Endothelial cell of umbilical vein (primary cell): ENCODE data around the gene BARD1. TPM values are rescaled to one million over a fixed set of nuclear protein-coding genes. Genes with fewer than 3 reads are reported as not detected.

Experiments used
- BruUV-seq: library from RNA; stranded (reverse); fragments of 400-500 nt; replicated peaks from 2 replicates; lab custom pipeline; 2021; lab: Mats Ljungman, UMichigan
- CTCF ChIA-PET: fragments of 300-600, 350-600 bp; sonication (Branson Sonifier 250); formaldehyde crosslinking; loops from one replicate; lab custom pipeline; 2021; ENCODE audit warnings: antibody characterized with exemption, inconsistent platforms; lab: Charles Lee
- POLR2A ChIA-PET: fragments of 300-600, 350-600 bp; sonication (Branson Sonifier 250); formaldehyde crosslinking; loops from one replicate; lab custom pipeline; 2021; ENCODE audit warnings: antibody characterized with exemption, inconsistent platforms; lab: Charles Lee
- DNase-seq: peaks from one replicate; pipeline ENCODE4 v3.0.0-alpha.2; 2011; ENCODE audit warnings: low read depth, low spot score
- FAIRE-seq: peaks from 2 replicates; lab custom pipeline; 2011; peaks lifted over from hg19 to GRCh38; lab: Jason Lieb, UNC
- H2AFZ ChIP-seq: 2 replicates; pipeline ENCODE4 v1.6.0; 2012; ENCODE audit warnings: low read depth, low read length, control low read depth, inconsistent platforms
- H3K27ac ChIP-seq: 2 replicates; pipeline ENCODE4 v1.5.1; 2011; ENCODE audit warnings: low read depth, mild to moderate bottlenecking, control low read depth, low read length, moderate library complexity; ENCODE audit not compliant: insufficient read depth
- H3K27me3 ChIP-seq, 2 experiments: 2 replicates each; pipeline versions ENCODE4 v1.6.0 to v1.6.1; 2011; ENCODE audit warnings: low read length in 2 of 2, mixed read lengths in 1 of 2; ENCODE audit not compliant: control insufficient read depth in 2 of 2, insufficient read depth in 2 of 2
- H3K36me3 ChIP-seq, 2 experiments: 2 replicates in 1 of 2; 3 replicates in 1 of 2; pipeline ENCODE4 v1.5.1; 2011; ENCODE audit warnings: low read length in 2 of 2, mild to moderate bottlenecking in 1 of 2, moderate library complexity in 1 of 2; ENCODE audit not compliant: control insufficient read depth in 2 of 2, insufficient read depth in 2 of 2; ENCODE audit errors: extremely low read depth in 1 of 2
- H3K4me1 ChIP-seq: 3 replicates; pipeline ENCODE4 v1.5.1; 2011; ENCODE audit warnings: mild to moderate bottlenecking, low read length; ENCODE audit not compliant: control insufficient read depth, insufficient read depth; ENCODE audit errors: extremely low read depth
- H3K4me2 ChIP-seq: 2 replicates; pipeline ENCODE4 v1.6.1; 2011; ENCODE audit warnings: low read length, control low read depth, mixed read lengths; ENCODE audit not compliant: insufficient read depth
- H3K4me3 ChIP-seq, 3 experiments: fragments of 200-600 bp in 1 of 3; sonication (generic), shearing (Covaris generic) in 1 of 3; replicated peaks in 1 of 3; 2 replicates each; pipeline ENCODE4 v1.5.1; 2011 to 2016; ENCODE audit warnings: control low read depth in 3 of 3, low read length in 3 of 3, mild to moderate bottlenecking in 2 of 3, inconsistent platforms in 1 of 3, low read depth in 1 of 3, moderate library complexity in 1 of 3; ENCODE audit not compliant: insufficient read depth in 1 of 3
- H3K79me2 ChIP-seq: 2 replicates; pipeline ENCODE4 v1.6.0; 2012; ENCODE audit warnings: low read length, inconsistent platforms; ENCODE audit not compliant: control insufficient read depth, insufficient read depth
- H3K9ac ChIP-seq: replicated peaks from 2 replicates; pipeline ENCODE3; 2011; ENCODE audit warnings: low read length, control low read depth; ENCODE audit not compliant: insufficient read depth; ENCODE audit errors: extremely low read depth
- H3K9me1 ChIP-seq: replicated peaks from 3 replicates; pipeline ENCODE4 v1.6.0; 2011; ENCODE audit warnings: mild to moderate bottlenecking, low read length; ENCODE audit not compliant: control insufficient read depth, insufficient read depth; ENCODE audit errors: extremely low read depth
- H3K9me3 ChIP-seq: replicated peaks from 2 replicates; pipeline ENCODE4 v1.5.1; 2012; ENCODE audit warnings: low read length, inconsistent platforms; ENCODE audit not compliant: control insufficient read depth, insufficient read depth
- H4K20me1 ChIP-seq: replicated peaks from 2 replicates; pipeline ENCODE3; 2011; ENCODE audit warnings: mild to moderate bottlenecking, low read length; ENCODE audit not compliant: control insufficient read depth, insufficient read depth; ENCODE audit errors: extremely low read depth
- EZH2 ChIP-seq: IDR thresholded peaks from 2 replicates; pipeline ENCODE4 v1.6.1; 2012; ENCODE audit warnings: borderline replicate concordance, low read depth, mild to moderate bottlenecking, moderate library complexity, low read length, inconsistent platforms; ENCODE audit not compliant: severe bottlenecking
- FOS ChIP-seq: IDR thresholded peaks from 2 replicates; pipeline ENCODE4 v1.6.1; 2011; ENCODE audit warnings: mild to moderate bottlenecking, low read length, moderate library complexity, borderline replicate concordance; ENCODE audit not compliant: insufficient read depth
- GATA2 ChIP-seq: IDR thresholded peaks from 2 replicates; pipeline ENCODE4 v1.7.0; 2011; ENCODE audit warnings: low read depth, mild to moderate bottlenecking, moderate library complexity, mixed read lengths, low read length; ENCODE audit not compliant: insufficient read length, insufficient read depth
- JUN ChIP-seq: IDR thresholded peaks from 2 replicates; pipeline ENCODE4 v1.6.1; 2011; ENCODE audit warnings: borderline replicate concordance, low read depth; ENCODE audit not compliant: insufficient read length, insufficient read depth
- MYC ChIP-seq: IDR thresholded peaks from one replicate; pipeline ENCODE4 v1.6.1; 2011; ENCODE audit warnings: mild to moderate bottlenecking, low read depth, low read length
- POLR2A ChIP-seq: IDR thresholded peaks from 2 replicates; pipeline ENCODE4 v1.6.1; 2012; ENCODE audit warnings: low read depth, mild to moderate bottlenecking, control low read depth, low read length
- POLR2AphosphoS5 ChIP-seq: IDR thresholded peaks from 2 replicates; pipeline ENCODE4 v1.6.1; 2012; ENCODE audit warnings: low read depth, mild to moderate bottlenecking, control low read depth, low read length, moderate library complexity; ENCODE audit not compliant: insufficient read depth
- dilution Hi-C: fragments of 300-500 bp; cut with MboI; formaldehyde crosslinking; loops from one replicate; pipeline ENCODE4 v1.15.0; 2019; ENCODE audit warnings: low sequenced_read_pairs; ENCODE audit not compliant: extremely low pct_ligation_motif_present
- intact Hi-C: fragments of 100-400 bp; cut with micrococcal nuclease; formaldehyde crosslinking; loops from one replicate; pipeline ENCODE4 v1.10.0; 2022
- polyA plus RNA-seq, 4 experiments: library from polyadenylated mRNA; depleted of rRNA in 3 of 4; stranded (reverse) in 3 of 4; unstranded in 1 of 4; fragments of >200 nt; gene quantifications; 2 replicates each; pipeline versions ENCODE4 v1.2.1 to v1.2.3, GENCODE V29; 2011 to 2012; ENCODE audit warnings: missing spikeins in 1 of 4
- total RNA-seq: library from RNA; stranded (reverse); gene quantifications from 2 replicates; pipeline ENCODE4 v1.2.3, GENCODE V29; 2021
- TF ChIP-seq, protein P1 (sequence below): IDR thresholded peaks from 2 replicates; pipeline ENCODE4 v1.6.1; 2011; ENCODE audit not compliant: insufficient read depth, insufficient read length
- TF ChIP-seq, protein P2 (sequence below), 2 donors: IDR thresholded peaks; 1 replicate in 1 of 2; 2 replicates in 1 of 2; pipeline ENCODE4 v1.5.1; 2011; ENCODE audit warnings: low read length in 2 of 2, mild to moderate bottlenecking in 2 of 2, moderate library complexity in 2 of 2, control low read depth in 1 of 2, inconsistent platforms in 1 of 2, low read depth in 1 of 2; ENCODE audit not compliant: insufficient read depth in 1 of 2; ENCODE audit errors: extremely low read depth in 1 of 2

The BARD1 gene
- total and polyA plus RNA-seq, 2 donors (not counting 3 experiments of a cell fraction or from before 2014, with no cell fraction given) = 9.1 to 14.7 TPM

DNA sequence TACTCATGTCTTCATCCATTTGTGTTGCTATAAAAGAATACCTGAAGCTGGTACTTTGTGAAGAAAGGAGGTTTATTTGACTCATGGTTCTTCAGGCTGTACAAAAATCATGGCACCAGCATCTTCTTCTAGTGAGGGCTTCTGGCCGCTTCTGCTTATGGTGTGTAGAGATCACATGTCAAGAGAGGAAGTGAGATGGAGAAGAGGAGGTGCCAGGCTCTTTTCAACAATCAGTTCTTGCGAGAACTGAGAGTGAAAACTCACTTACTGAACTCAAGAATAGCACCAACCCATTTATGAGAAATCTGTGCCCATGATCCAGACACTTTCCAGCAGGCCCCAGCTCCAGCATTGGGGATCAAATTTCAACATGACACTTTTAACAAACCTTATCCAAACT is 30.0 kb upstream of the BARD1 start:
- dilution Hi-C loops = no loop called here
- no peak overlapping the region for H3K4me3 ChIP-seq
- intact Hi-C loops = loop anchor here (10.0 kb wide), 1 partner anchor 405 kb away; no protein-coding TSS in a partner anchor
- POLR2A ChIA-PET = no interaction called here
- CTCF ChIA-PET = interaction anchor here (1.1 kb wide), 1 partner anchor 9 kb away, joined by 4 read pairs; no protein-coding TSS in a partner anchor
- DNase-seq (no peak), FAIRE-seq (no peak)
- no peaks in the 10 kb centered on the region for H3K9me1 ChIP-seq
- no peaks in the 10 kb centered on the region for H3K4me1 ChIP-seq
- no peak for TF ChIP-seq POLR2AphosphoS5
- TF ChIP-seq, protein P1, sequence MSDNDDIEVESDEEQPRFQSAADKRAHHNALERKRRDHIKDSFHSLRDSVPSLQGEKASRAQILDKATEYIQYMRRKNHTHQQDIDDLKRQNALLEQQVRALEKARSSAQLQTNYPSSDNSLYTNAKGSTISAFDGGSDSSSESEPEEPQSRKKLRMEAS = no peak
- TF ChIP-seq GATA2 = no peak
- no peak for TF ChIP-seq FOS
- TF ChIP-seq MYC = no peak
- TF ChIP-seq POLR2A = no peak
- TF ChIP-seq JUN = no peak
- TF ChIP-seq, protein P2, sequence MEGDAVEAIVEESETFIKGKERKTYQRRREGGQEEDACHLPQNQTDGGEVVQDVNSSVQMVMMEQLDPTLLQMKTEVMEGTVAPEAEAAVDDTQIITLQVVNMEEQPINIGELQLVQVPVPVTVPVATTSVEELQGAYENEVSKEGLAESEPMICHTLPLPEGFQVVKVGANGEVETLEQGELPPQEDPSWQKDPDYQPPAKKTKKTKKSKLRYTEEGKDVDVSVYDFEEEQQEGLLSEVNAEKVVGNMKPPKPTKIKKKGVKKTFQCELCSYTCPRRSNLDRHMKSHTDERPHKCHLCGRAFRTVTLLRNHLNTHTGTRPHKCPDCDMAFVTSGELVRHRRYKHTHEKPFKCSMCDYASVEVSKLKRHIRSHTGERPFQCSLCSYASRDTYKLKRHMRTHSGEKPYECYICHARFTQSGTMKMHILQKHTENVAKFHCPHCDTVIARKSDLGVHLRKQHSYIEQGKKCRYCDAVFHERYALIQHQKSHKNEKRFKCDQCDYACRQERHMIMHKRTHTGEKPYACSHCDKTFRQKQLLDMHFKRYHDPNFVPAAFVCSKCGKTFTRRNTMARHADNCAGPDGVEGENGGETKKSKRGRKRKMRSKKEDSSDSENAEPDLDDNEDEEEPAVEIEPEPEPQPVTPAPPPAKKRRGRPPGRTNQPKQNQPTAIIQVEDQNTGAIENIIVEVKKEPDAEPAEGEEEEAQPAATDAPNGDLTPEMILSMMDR (IDR thresholded peaks at IDR 0.05; ENCODE audit: extremely low read depth in 1 of 2, insufficient read depth in 1 of 2, low read depth in 1 of 2, low read length in 2 of 2) = no peak
- no peak for TF ChIP-seq EZH2
- H3K27me3 ChIP-seq = no peaks in the 10 kb centered on the region
- no peaks in the 10 kb centered on the region for H3K9me3 ChIP-seq
- H4K20me1 ChIP-seq = no peaks in the 10 kb centered on the region
- BruUV-seq = no TSS peak
- no peak overlapping the region for H2AFZ ChIP-seq
- no peak overlapping the region for H3K9ac ChIP-seq
- H3K4me2 ChIP-seq = no peak overlapping the region
- H3K27ac ChIP-seq = no peak overlapping the region
- no peaks in the 10 kb centered on the region for H3K79me2 ChIP-seq
- no peaks in the 10 kb centered on the region for H3K36me3 ChIP-seq
